NT2/D1 (cell line): ENCODE measurements around the gene MAP1LC3B.

Experiments
- SUZ12 ChIP-seq: IDR thresholded peaks from 2 replicates; pipeline ENCODE4 v1.6.1; 2011; ENCODE audit not compliant: insufficient read length, insufficient read depth; ENCODE audit errors: extremely low read depth
- YY1 ChIP-seq: IDR thresholded peaks from 2 replicates; pipeline ENCODE4 v1.6.1; 2011; ENCODE audit not compliant: insufficient read length, insufficient read depth
- ZNF274 ChIP-seq: IDR thresholded peaks from 2 replicates; pipeline ENCODE4 v1.6.1; 2011; ENCODE audit warnings: mild to moderate bottlenecking, low read depth, low read length

DNA sequence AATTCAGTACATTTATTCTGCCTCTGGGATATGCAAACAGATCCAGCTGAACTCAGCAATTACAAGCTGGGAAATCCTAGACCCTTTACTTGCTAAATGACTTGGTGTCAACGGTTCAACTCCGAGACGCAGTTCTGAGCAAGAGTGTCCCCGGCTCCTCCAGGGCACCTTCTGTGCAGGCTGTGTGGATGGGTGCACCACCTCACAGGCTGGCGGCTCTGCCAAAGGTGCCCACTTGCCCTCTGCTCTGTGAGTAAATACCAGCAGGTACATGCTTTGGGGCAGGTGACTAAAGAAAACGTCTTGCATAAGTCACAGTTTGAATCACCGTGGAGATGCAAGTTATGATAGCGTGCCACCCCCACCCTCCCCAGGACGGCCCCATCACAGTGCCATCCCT, 23.3 kb downstream of the MAP1LC3B start:
- TF ChIP-seq ZNF274, result no peak
- no peak for TF ChIP-seq YY1
- no peak for TF ChIP-seq SUZ12
